ENCODE results near the gene PTMA.

PTMA gene

GRCh38 chr2:231664727-231665126 lies 43.6 kb upstream of the PTMA start:
- DNase-seq (ENCODE audit: extremely low read depth, low read depth), result no peak
- no peak for TF ChIP-seq CTCF (IDR thresholded peaks at IDR 0.05; ENCODE audit: low read depth, low read length)

GRCh38 chr2:231665245-231666170 lies 42.8 kb upstream of the PTMA start:
- no peak for TF ChIP-seq CTCF (IDR thresholded peaks at IDR 0.05; ENCODE audit: low read depth, low read length)
- DNase-seq (ENCODE audit: extremely low read depth, low read depth), result no peak

- peak; percentile 89 for DNase-seq (ENCODE audit: extremely low read depth, low read depth)
- TF ChIP-seq CTCF (IDR thresholded peaks at IDR 0.05; ENCODE audit: low read depth, low read length), result no peak
Measured at GRCh38 chr2:231666171-231667095, 41.9 kb upstream of the PTMA start.

- TF ChIP-seq CTCF (IDR thresholded peaks at IDR 0.05; ENCODE audit: low read depth, low read length), result no peak
- no peak for DNase-seq (ENCODE audit: extremely low read depth, low read depth)
Measured at GRCh38 chr2:231667096-231667427, 41.3 kb upstream of the PTMA start.

GRCh38 chr2:231667496-231667895 lies 40.8 kb upstream of the PTMA start:
- DNase-seq (ENCODE audit: extremely low read depth, low read depth), result no peak
- no peak for TF ChIP-seq CTCF (IDR thresholded peaks at IDR 0.05; ENCODE audit: low read depth, low read length)

GRCh38 chr2:231668981-231669380 lies 39.3 kb upstream of the PTMA start:
- DNase-seq (ENCODE audit: extremely low read depth, low read depth), result no peak
- no peak for TF ChIP-seq CTCF (IDR thresholded peaks at IDR 0.05; ENCODE audit: low read depth, low read length)
